Measurements from ENCODE around the gene DNAH11.

DNA sequence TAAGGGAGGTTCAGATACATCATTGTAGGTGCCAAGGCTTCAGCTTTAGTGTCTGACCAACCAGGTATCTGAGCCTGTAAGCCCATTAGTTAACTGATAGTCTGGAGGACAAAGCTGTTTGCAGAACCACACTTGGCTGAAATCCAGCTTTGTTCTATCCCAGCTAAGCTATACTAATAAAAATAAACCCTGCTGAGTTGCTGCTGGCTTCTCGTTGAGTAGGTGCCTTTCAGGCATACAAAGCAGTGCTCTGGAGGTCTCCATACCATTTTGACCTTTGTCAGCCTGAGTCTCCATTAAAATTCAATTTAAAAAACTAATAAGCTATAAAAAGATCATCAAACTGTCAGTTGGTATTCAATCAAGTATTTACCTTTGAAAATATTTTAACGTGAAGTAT lies 380.8 kb downstream of the DNAH11 start:
- TF ChIP-seq CEBPB (IDR thresholded peaks at IDR 0.05; ENCODE audit: low read depth) (no peak), EZH2 (IDR thresholded peaks at IDR 0.05) (no peak), EZH2phosphoT487 (IDR thresholded peaks at IDR 0.05; ENCODE audit: borderline replicate concordance) (no peak), SIN3A (IDR thresholded peaks at IDR 0.05; ENCODE audit: low read depth) (no peak), SRF (IDR thresholded peaks at IDR 0.05; ENCODE audit: low read depth) (no peak), YY1 (IDR thresholded peaks at IDR 0.05; ENCODE audit: extremely low read depth, insufficient replicate concordance, low read depth, low read length) (no peak), POLR2AphosphoS5 (IDR thresholded peaks at IDR 0.05; ENCODE audit: low read depth, low read length) (no peak), JUND (IDR thresholded peaks at IDR 0.05) (no peak), POLR2A (IDR thresholded peaks at IDR 0.05; ENCODE audit: borderline replicate concordance, extremely low read depth, insufficient read depth, insufficient read length) (no peak)
- TF ChIP-seq, protein P1, sequence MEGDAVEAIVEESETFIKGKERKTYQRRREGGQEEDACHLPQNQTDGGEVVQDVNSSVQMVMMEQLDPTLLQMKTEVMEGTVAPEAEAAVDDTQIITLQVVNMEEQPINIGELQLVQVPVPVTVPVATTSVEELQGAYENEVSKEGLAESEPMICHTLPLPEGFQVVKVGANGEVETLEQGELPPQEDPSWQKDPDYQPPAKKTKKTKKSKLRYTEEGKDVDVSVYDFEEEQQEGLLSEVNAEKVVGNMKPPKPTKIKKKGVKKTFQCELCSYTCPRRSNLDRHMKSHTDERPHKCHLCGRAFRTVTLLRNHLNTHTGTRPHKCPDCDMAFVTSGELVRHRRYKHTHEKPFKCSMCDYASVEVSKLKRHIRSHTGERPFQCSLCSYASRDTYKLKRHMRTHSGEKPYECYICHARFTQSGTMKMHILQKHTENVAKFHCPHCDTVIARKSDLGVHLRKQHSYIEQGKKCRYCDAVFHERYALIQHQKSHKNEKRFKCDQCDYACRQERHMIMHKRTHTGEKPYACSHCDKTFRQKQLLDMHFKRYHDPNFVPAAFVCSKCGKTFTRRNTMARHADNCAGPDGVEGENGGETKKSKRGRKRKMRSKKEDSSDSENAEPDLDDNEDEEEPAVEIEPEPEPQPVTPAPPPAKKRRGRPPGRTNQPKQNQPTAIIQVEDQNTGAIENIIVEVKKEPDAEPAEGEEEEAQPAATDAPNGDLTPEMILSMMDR (IDR thresholded peaks at IDR 0.05 in 2 of 3, conservative IDR thresholded peaks at IDR 0.05 in 1 of 3; ENCODE audit: borderline replicate concordance in 1 of 3, insufficient read depth in 1 of 3, low read depth in 2 of 3, low read length in 2 of 3): no peak
- TF ChIP-seq, protein P2, sequence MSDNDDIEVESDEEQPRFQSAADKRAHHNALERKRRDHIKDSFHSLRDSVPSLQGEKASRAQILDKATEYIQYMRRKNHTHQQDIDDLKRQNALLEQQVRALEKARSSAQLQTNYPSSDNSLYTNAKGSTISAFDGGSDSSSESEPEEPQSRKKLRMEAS (IDR thresholded peaks at IDR 0.05): no peak
- TF ChIP-seq, protein P3, sequence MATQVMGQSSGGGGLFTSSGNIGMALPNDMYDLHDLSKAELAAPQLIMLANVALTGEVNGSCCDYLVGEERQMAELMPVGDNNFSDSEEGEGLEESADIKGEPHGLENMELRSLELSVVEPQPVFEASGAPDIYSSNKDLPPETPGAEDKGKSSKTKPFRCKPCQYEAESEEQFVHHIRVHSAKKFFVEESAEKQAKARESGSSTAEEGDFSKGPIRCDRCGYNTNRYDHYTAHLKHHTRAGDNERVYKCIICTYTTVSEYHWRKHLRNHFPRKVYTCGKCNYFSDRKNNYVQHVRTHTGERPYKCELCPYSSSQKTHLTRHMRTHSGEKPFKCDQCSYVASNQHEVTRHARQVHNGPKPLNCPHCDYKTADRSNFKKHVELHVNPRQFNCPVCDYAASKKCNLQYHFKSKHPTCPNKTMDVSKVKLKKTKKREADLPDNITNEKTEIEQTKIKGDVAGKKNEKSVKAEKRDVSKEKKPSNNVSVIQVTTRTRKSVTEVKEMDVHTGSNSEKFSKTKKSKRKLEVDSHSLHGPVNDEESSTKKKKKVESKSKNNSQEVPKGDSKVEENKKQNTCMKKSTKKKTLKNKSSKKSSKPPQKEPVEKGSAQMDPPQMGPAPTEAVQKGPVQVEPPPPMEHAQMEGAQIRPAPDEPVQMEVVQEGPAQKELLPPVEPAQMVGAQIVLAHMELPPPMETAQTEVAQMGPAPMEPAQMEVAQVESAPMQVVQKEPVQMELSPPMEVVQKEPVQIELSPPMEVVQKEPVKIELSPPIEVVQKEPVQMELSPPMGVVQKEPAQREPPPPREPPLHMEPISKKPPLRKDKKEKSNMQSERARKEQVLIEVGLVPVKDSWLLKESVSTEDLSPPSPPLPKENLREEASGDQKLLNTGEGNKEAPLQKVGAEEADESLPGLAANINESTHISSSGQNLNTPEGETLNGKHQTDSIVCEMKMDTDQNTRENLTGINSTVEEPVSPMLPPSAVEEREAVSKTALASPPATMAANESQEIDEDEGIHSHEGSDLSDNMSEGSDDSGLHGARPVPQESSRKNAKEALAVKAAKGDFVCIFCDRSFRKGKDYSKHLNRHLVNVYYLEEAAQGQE (IDR thresholded peaks at IDR 0.05; ENCODE audit: low read depth): no peak
- TF ChIP-seq, protein P4, sequence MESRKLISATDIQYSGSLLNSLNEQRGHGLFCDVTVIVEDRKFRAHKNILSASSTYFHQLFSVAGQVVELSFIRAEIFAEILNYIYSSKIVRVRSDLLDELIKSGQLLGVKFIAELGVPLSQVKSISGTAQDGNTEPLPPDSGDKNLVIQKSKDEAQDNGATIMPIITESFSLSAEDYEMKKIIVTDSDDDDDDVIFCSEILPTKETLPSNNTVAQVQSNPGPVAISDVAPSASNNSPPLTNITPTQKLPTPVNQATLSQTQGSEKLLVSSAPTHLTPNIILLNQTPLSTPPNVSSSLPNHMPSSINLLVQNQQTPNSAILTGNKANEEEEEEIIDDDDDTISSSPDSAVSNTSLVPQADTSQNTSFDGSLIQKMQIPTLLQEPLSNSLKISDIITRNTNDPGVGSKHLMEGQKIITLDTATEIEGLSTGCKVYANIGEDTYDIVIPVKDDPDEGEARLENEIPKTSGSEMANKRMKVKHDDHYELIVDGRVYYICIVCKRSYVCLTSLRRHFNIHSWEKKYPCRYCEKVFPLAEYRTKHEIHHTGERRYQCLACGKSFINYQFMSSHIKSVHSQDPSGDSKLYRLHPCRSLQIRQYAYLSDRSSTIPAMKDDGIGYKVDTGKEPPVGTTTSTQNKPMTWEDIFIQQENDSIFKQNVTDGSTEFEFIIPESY (IDR thresholded peaks at IDR 0.05; ENCODE audit: extremely low read depth, insufficient replicate concordance, low read length): no peak

All from HCT116 (cell line).